ENCODE data around the gene PCDHGA11. TPM values are rescaled to one million over a fixed set of nuclear protein-coding genes. Genes with fewer than 3 reads are reported as not detected.
"Not testable (repeated sequence)": the region's sequence is repeated elsewhere in the genome, so short reads cannot be mapped to it uniquely, and the experiment has no call there.

PCDHGA11 gene
- total RNA-seq, 1 experiment from 2014 or later = 0.58 TPM

- DNase-seq (ENCODE audit: low read depth, low spot score); in situ Hi-C loops (cut with HindIII; ENCODE audit: low pct_unique_long_range_greater_than_20kb, low sequenced_read_pairs): not testable (repeated sequence)
Measured at GRCh38 chr5:141394401-141395187, 26.3 kb upstream of the PCDHGA11 start.

- DNase-seq (ENCODE audit: low read depth, low spot score); in situ Hi-C loops (cut with HindIII; ENCODE audit: low pct_unique_long_range_greater_than_20kb, low sequenced_read_pairs): not testable (repeated sequence)
Measured at GRCh38 chr5:141397756-141398551, 22.9 kb upstream of the PCDHGA11 start, which contains the start of gene PCDHGB5. Gene PCDHGB5 (plus strand): TSS chr5:141397947. CDS start chr5:141398128, 181 bp downstream.

- DNase-seq (ENCODE audit: low read depth, low spot score) = no peak
- in situ Hi-C loops (cut with HindIII; ENCODE audit: low pct_unique_long_range_greater_than_20kb, low sequenced_read_pairs) = no loop called here
Measured at GRCh38 chr5:141398608-141399007, 22.2 kb upstream of the PCDHGA11 start.

GRCh38 chr5:141399555-141400258 lies 21.1 kb upstream of the PCDHGA11 start:
- in situ Hi-C loops (cut with HindIII; ENCODE audit: low pct_unique_long_range_greater_than_20kb, low sequenced_read_pairs) = no loop called here
- DNase-seq (ENCODE audit: low read depth, low spot score) = no peak

- DNase-seq (ENCODE audit: low read depth, low spot score) = peak; percentile 23
- in situ Hi-C loops (cut with HindIII; ENCODE audit: low pct_unique_long_range_greater_than_20kb, low sequenced_read_pairs) = no loop called here
Measured at GRCh38 chr5:141402553-141403243, 18.2 kb upstream of the PCDHGA11 start, which contains the start of gene PCDHGA9. Gene PCDHGA9 (plus strand): TSS chr5:141402778. CDS start chr5:141402953, 175 bp downstream.

GRCh38 chr5:141403387-141403786 lies 17.5 kb upstream of the PCDHGA11 start:
- no peak for DNase-seq (ENCODE audit: low read depth, low spot score)
- in situ Hi-C loops (cut with HindIII; ENCODE audit: low pct_unique_long_range_greater_than_20kb, low sequenced_read_pairs) = no loop called here

- DNase-seq (ENCODE audit: low read depth, low spot score); in situ Hi-C loops (cut with HindIII; ENCODE audit: low pct_unique_long_range_greater_than_20kb, low sequenced_read_pairs): not testable (repeated sequence)
Measured at GRCh38 chr5:141407790-141408505, 12.9 kb upstream of the PCDHGA11 start, which contains the start of gene PCDHGB6. Gene PCDHGB6 (plus strand): TSS chr5:141408021. CDS start chr5:141408203, 182 bp downstream.

- in situ Hi-C loops (cut with HindIII; ENCODE audit: low pct_unique_long_range_greater_than_20kb, low sequenced_read_pairs) = no loop called here
- DNase-seq (ENCODE audit: low read depth, low spot score) = no peak
Measured at GRCh38 chr5:141409598-141410306, 11.1 kb upstream of the PCDHGA11 start.

GRCh38 chr5:141411575-141411974 lies 9.3 kb upstream of the PCDHGA11 start:
- DNase-seq (ENCODE audit: low read depth, low spot score) = no peak
- in situ Hi-C loops (cut with HindIII; ENCODE audit: low pct_unique_long_range_greater_than_20kb, low sequenced_read_pairs) = no loop called here

- in situ Hi-C loops (cut with HindIII; ENCODE audit: low pct_unique_long_range_greater_than_20kb, low sequenced_read_pairs) = no loop called here
- peak; percentile 52 for DNase-seq (ENCODE audit: low read depth, low spot score)
Measured at GRCh38 chr5:141412854-141413539, 7.9 kb upstream of the PCDHGA11 start, which contains the start of gene PCDHGA10. Gene PCDHGA10 (plus strand): TSS chr5:141412987. CDS start chr5:141413176, 189 bp downstream.

GRCh38 chr5:141413540-141414069 lies 7.2 kb upstream of the PCDHGA11 start:
- no peak for DNase-seq (ENCODE audit: low read depth, low spot score)
- in situ Hi-C loops (cut with HindIII; ENCODE audit: low pct_unique_long_range_greater_than_20kb, low sequenced_read_pairs) = no loop called here

- in situ Hi-C loops (cut with HindIII; ENCODE audit: low pct_unique_long_range_greater_than_20kb, low sequenced_read_pairs); DNase-seq (ENCODE audit: low read depth, low spot score): not testable (repeated sequence)
Measured at GRCh38 chr5:141414548-141415274, 6.1 kb upstream of the PCDHGA11 start.

- DNase-seq (ENCODE audit: low read depth, low spot score); in situ Hi-C loops (cut with HindIII; ENCODE audit: low pct_unique_long_range_greater_than_20kb, low sequenced_read_pairs): not testable (repeated sequence)
Measured at GRCh38 chr5:141415275-141415618, 5.6 kb upstream of the PCDHGA11 start.

- DNase-seq (ENCODE audit: low read depth, low spot score) = peak; percentile 82
- in situ Hi-C loops (cut with HindIII; ENCODE audit: low pct_unique_long_range_greater_than_20kb, low sequenced_read_pairs) = not testable (repeated sequence)
Measured at GRCh38 chr5:141417494-141418172, 3.2 kb upstream of the PCDHGA11 start, which contains the start of gene PCDHGB7. Gene PCDHGB7 (plus strand): TSS chr5:141417677. CDS start chr5:141417860, 183 bp downstream.
